ENCODE measurements around the gene MCU. TPM values are rescaled to one million over a fixed set of nuclear protein-coding genes. Genes with fewer than 3 reads are reported as not detected.
"Not testable (repeated sequence)": the region's sequence is repeated elsewhere in the genome, so short reads cannot be mapped to it uniquely, and the experiment has no call there.

The MCU gene
- total RNA-seq, 1 experiment from 2014 or later = 42.7 TPM

- no peak for DNase-seq (ENCODE audit: low read depth)
Observed at GRCh38 chr10:72731916-72732419, 40.0 kb downstream of the MCU start.

- no peak for DNase-seq (ENCODE audit: low read depth)
Observed at GRCh38 chr10:72732521-72732920, 40.6 kb downstream of the MCU start.

- DNase-seq (ENCODE audit: low read depth) = no peak
Observed at GRCh38 chr10:72733989-72734388, 42.0 kb downstream of the MCU start.

DNA sequence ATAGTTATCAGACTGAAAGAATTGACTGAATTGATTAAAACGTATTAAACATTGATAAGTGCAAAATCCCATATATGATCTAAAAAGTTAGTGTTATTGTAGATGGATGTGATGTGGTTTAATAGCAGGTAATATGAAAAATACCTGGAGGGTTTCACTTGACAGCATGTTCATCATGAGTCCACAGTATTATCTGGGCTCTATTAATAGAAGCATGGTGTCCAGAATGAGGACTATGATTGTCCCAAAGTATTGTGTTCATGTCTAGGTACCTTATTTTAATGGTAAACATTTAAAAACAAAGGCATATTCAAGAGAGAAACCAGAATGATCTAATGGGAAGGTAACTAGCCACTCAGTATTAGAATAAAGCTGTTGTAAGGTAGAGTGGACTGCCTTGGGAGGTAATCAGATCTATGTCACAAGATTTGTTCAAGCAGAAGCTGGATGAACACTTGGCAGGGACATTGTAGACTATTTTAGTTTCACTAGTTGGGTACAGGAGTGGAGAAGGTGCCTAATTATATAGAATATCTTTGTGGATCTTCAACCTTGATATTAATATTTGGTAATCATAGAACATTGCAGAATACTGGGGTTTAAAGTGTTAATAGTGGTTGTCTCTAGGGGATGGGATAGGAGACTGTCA, 43.5 kb downstream of the MCU start:
- DNase-seq (ENCODE audit: low read depth) = no peak

DNA sequence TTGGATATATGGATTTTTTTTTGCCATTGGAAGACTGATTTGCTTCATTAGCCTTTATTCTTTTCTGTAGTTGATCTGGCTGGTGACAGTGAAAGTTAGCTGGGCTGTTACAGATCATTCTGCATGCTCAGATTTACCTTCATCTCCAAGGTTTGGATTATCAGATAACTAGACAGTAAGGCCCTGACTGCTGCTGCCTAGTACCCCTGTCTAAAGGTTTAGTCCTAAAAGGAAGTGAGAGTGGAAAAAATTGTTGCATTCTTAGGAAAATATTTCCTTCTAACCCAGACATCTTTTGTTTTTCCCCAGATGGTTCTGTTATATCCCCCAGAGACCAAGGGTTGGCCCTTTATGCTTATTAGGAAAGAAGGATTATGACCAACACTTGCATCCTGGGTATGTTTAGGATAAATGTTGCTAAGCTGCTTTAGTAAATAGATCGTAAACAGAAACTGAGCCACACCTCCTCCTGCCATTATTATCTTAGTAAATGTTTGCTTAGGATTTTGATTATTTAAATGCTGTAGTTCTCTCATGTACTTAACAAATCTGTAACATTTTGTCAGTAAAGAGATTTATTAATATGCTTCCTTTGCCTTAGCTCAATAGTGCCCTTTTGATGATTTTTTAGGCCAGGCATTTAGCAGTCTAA, 44.4 kb downstream of the MCU start:
- DNase-seq (ENCODE audit: low read depth) = no peak

DNA sequence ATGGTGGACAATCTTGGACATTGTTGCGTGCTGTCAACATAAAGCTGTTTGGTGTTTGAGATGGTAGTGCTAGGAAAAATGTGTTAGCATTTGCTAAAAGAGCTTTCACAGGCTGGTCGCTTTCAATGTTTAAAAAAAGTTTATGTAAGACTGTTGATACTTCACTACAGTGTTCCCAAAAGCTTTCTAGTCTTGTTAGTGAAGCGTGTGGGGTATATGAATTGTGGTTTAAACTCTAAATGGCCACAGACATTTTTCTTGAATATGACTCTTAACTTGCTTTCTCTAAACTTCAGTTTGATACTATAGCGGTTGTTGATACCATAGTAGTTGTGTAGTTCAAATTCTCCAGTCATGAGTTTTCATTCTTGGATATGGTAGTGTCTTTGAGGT, 44.9 kb downstream of the MCU start:
- no peak for DNase-seq (ENCODE audit: low read depth)

GRCh38 chr10:72737357-72737756, 45.4 kb downstream of the MCU start:
- DNase-seq (ENCODE audit: low read depth) = not testable (repeated sequence)

DNA sequence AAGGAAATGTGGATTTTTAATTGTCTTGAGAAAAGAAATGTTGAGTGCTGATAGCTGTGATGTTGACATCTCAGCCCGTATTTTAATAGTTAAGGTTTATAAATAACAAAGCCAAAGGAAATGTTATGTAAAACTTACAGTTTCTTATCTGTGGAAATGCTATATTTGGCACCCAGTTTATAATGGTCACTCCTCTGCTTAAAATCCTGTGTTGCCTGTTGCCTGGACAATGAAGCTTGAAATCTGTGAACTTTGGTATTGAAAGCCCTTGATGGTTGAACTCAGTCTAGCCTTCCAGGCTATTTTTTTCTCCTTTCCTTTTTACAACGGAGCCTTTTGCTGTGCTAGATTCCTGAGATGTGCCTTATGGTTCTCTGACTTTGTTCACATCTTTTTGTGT, 46.5 kb downstream of the MCU start:
- no peak for DNase-seq (ENCODE audit: low read depth)

GRCh38 chr10:72740528-72740927, 48.6 kb downstream of the MCU start:
- DNase-seq (ENCODE audit: low read depth) = peak; percentile 35

DNA sequence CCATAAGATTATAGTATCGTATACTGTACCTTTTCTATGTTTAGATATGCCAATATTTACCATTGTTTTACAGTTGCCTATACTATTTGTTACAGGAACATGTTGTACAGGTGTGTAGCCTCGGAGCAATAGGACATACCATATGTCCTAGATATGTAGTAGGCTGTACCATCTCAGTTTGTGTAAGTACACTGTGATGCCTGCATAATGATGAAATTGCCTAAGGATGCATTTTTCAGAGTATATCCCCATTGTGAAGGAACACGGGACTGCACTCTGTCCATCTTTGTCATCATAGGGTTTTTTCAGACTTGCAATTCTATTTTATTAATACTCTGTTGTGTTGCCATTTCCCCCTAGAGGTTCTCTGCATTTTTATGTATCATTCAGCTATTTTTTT, 50.1 kb downstream of the MCU start:
- no peak for DNase-seq (ENCODE audit: low read depth)

DNA sequence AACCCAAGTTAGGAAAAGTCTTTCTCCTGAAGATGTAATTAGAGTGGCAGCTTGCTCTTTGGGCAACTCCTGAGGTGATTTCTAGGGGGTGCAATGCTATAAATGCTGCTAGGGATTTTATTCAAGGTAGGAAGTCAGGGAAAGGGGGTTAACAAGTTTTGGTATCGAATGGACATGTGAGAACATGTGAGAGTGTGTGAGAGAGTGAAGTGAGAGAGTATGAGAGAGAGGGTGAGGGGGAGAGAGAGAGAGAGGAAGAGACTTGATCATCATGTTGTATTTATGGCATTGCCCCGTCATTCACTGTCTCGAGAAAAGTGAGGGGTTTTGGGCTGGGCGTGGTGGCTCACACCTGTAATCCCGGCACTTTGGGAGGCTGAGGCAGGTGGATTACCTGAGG, 50.9 kb downstream of the MCU start:
- DNase-seq (ENCODE audit: low read depth) = no peak

GRCh38 chr10:72744566-72744965, 52.6 kb downstream of the MCU start:
- DNase-seq (ENCODE audit: low read depth) = no peak

GRCh38 chr10:72746426-72747363, 54.8 kb downstream of the MCU start:
- DNase-seq (ENCODE audit: low read depth) = no peak

DNA sequence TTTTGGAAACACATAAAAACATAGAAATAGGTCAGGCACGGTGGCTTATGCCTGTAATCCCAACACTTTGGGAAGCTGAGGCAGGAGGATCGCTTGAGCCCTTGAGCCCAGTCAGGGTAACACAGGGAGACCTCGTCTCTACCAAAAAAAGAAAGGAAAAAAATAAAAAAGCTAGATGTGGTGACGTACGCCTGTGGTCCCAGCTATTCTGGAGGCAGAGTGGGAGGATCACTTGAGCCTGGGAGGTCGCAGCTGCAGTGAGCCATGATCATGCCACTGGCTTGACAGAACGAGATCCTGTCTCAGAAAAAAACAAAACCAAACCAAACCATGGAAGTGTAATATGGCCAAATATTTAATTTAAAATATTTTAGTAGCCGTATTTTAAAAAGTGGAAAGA, 55.6 kb downstream of the MCU start:
- DNase-seq (ENCODE audit: low read depth) = no peak

GRCh38 chr10:72753760-72754231, 61.9 kb downstream of the MCU start:
- no peak for DNase-seq (ENCODE audit: low read depth)

DNA sequence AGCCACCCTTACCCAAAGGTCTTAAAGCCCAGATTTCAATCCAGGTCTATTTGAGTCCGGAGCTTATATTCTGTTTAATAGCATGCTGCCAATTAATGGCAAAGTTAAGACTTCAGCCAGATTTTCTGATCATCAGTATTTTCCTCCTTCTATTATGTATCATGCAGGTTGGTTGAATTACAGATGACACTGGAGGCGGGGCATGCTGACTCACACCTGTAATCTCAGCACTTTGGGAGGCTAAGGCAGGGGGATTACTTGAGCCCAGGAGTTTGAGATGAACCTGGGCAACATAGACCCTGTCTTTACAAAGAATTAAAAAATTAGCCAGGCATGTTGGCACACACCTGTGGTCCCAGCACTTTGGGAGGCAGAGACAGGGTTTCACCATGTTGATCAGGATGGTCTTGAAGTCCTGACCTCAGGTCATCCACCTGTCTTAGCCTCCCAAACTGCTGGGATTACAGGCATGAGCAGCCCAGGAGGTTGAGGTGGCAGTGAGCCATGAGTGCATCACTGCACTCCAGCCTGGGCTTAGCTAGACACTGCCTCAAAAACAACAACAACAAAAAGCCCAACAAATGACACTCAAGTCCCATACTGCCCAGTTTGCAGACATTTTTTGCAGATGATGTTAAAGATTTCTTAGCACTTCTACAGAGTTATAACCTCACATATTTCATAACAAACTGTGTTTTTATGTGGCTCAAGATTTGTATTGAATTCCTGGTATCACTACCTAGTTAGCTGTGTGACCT, 62.5 kb downstream of the MCU start:
- DNase-seq (ENCODE audit: low read depth) = no peak

GRCh38 chr10:72756674-72757385, 64.9 kb downstream of the MCU start:
- no peak for DNase-seq (ENCODE audit: low read depth)

GRCh38 chr10:72757732-72758131, 65.8 kb downstream of the MCU start:
- no peak for DNase-seq (ENCODE audit: low read depth)

- DNase-seq (ENCODE audit: low read depth) = not testable (repeated sequence)
Observed at GRCh38 chr10:72758930-72759329, 67.0 kb downstream of the MCU start.

DNA sequence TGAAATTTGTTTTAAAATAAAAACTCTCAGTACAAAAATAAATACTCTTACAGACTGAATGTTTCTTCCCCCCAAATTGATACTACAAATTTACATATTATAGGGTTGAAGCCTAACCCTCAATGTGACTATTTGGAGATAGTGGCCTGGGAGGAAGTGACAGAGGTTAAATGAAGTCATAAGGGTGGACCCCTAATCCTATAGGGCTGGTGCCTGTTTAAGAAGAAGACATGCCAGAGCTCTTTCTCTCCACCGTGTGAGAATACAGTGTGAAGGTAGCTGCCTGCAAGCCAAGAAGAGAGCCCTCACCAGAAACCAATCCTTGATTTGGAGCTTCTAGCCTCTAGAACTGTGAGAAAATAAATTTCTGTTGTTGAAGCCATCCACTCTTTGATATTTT, 67.6 kb downstream of the MCU start:
- no peak for DNase-seq (ENCODE audit: low read depth)

DNA sequence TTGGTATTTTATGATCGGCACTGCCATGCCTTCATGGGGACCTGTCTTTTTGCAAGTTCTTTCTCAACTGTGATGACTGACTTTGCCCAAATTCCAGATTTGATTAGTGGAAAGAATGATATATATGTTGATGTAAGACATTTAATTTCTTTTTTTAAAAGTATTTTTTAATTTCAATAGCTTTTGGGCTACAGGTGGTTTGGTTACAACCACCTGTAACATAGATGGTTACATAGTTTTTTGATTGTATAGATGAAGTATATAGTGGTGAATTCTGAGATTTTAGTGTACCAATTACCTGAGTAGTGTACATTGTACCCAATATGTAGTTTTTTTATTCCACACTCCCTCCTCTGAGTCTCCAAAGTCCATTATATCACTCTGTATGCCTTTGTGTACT, 69.6 kb downstream of the MCU start:
- no peak for DNase-seq (ENCODE audit: low read depth)
